ENCODE measurements around the gene ATAD1.

DNA sequence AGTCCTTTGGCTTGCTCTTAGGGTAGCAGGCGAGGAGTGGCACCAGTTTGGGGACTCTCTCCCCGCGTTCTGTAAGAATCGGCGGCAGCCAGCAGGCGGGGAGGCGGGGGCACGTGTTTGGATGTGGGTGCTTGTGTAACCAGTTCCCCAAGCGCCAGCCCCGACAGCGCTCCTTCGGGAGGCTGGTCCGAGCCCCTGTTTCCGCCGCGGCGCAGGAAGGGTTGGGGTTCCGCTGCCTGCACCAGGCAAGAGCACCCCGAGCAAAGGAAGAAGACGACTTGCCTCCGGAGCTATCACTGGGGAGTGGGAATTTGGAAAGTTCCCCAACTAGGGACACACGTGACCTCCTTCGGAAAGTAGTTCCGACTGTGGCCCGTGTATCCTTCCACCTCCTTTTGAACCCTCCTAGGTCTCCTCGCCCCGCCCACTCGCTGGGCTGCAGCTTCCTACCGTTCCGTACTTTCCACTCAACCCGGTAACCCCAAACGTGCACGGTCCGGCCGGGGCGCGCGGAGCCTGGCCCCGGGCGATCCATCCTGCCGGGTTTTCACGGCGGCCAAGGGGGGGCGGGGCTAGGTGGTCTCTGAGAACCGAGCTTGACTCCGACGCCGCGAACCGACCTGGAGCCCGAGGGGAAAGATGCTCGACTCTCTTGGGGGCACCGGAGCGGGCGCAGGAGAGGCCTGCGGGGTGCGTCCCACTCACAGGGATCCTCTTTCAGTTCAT is 44.1 kb upstream of the ATAD1 start:
- TF ChIP-seq EZH2 (IDR thresholded peaks at IDR 0.05; ENCODE audit: low read length, unreplicated experiment), result no peak
- TF ChIP-seq, protein P1, sequence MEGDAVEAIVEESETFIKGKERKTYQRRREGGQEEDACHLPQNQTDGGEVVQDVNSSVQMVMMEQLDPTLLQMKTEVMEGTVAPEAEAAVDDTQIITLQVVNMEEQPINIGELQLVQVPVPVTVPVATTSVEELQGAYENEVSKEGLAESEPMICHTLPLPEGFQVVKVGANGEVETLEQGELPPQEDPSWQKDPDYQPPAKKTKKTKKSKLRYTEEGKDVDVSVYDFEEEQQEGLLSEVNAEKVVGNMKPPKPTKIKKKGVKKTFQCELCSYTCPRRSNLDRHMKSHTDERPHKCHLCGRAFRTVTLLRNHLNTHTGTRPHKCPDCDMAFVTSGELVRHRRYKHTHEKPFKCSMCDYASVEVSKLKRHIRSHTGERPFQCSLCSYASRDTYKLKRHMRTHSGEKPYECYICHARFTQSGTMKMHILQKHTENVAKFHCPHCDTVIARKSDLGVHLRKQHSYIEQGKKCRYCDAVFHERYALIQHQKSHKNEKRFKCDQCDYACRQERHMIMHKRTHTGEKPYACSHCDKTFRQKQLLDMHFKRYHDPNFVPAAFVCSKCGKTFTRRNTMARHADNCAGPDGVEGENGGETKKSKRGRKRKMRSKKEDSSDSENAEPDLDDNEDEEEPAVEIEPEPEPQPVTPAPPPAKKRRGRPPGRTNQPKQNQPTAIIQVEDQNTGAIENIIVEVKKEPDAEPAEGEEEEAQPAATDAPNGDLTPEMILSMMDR (conservative IDR thresholded peaks at IDR 0.05; ENCODE audit: low read depth, low read length), result no peak
- no peak for TF ChIP-seq EZH2phosphoT487 (IDR thresholded peaks at IDR 0.05; ENCODE audit: borderline replicate concordance, low read length)

All from PC-3 (cell line).